B cell (primary cell): Measurements from ENCODE around the gene TLX1.

Experiments used
- EZH2 ChIP-seq: IDR thresholded peaks from 2 replicates; pipeline ENCODE4 v1.6.1; 2012; ENCODE audit warnings: borderline replicate concordance, low read depth, mild to moderate bottlenecking, moderate library complexity, low read length; ENCODE audit not compliant: insufficient read depth, poor library complexity, severe bottlenecking
- TF ChIP-seq, protein P1 (sequence below): fragments of 200-600 bp; IDR thresholded peaks from one replicate; pipeline ENCODE4 v1.8.0; 2022; ENCODE audit warnings: antibody characterized with exemption, mild to moderate bottlenecking

DNA sequence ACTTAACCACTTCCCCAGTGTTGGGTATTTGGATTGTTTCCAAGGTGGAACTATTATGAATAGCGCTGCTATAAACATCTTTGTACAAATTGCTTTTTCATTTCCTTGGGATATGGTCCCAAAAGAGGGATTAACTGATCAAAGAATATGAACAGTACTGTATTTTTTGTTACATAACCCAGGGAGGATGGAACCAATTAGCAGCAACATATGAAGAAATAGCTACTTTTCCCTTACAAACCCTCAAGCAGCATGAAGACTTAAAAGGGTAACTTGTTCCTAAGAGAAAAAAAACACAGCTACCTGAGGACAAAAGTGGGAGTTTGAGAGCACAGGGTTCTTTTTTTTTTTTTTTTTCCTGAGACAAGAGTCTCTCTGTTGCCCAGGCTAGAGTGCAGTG is 13.1 kb upstream of the TLX1 start:
- TF ChIP-seq EZH2: no peak
- TF ChIP-seq, protein P1, sequence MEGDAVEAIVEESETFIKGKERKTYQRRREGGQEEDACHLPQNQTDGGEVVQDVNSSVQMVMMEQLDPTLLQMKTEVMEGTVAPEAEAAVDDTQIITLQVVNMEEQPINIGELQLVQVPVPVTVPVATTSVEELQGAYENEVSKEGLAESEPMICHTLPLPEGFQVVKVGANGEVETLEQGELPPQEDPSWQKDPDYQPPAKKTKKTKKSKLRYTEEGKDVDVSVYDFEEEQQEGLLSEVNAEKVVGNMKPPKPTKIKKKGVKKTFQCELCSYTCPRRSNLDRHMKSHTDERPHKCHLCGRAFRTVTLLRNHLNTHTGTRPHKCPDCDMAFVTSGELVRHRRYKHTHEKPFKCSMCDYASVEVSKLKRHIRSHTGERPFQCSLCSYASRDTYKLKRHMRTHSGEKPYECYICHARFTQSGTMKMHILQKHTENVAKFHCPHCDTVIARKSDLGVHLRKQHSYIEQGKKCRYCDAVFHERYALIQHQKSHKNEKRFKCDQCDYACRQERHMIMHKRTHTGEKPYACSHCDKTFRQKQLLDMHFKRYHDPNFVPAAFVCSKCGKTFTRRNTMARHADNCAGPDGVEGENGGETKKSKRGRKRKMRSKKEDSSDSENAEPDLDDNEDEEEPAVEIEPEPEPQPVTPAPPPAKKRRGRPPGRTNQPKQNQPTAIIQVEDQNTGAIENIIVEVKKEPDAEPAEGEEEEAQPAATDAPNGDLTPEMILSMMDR: no peak
